Activated CD8-positive, alpha-beta T cell treated with anti-CD3 and anti-CD28 coated beads for 36 hours (primary cell): ENCODE results near the gene SETD3. TPM values are rescaled to one million over a fixed set of nuclear protein-coding genes. Genes with fewer than 3 reads are reported as not detected.
A peak's percentile ranks its signal among the peaks of the same experiment; 100 is the strongest.

Experiments
- ATAC-seq: fragments of 200-7000 bp; cut with Tn5 transposase; one replicate; pipeline ENCODE4 v1.10.0; 2021; ENCODE audit warnings: mild to moderate bottlenecking, moderate library complexity
- CTCF ChIA-PET: fragments of 350-600 bp; sonication (Branson Sonifier 250); formaldehyde crosslinking; loops from one replicate; lab custom pipeline; 2021; ENCODE audit warnings: antibody characterized with exemption; lab: Charles Lee
- POLR2A ChIA-PET: fragments of 350-600 bp; sonication (Branson Sonifier 250); formaldehyde crosslinking; loops from one replicate; lab custom pipeline; 2021; ENCODE audit warnings: antibody characterized with exemption; lab: Charles Lee
- DNase-seq: peaks from one replicate; pipeline ENCODE4 v3.0.0-alpha.2; 2020
- H3K27ac Mint-ChIP-seq: one replicate; pipeline ENCODE4 v1.8.0; 2021; ENCODE audit warnings: mild to moderate bottlenecking, mixed read lengths
- H3K27me3 Mint-ChIP-seq: one replicate; pipeline ENCODE4 v1.8.0; 2021; ENCODE audit warnings: mixed read lengths
- H3K36me3 Mint-ChIP-seq: one replicate; pipeline ENCODE4 v1.8.0; 2021; ENCODE audit warnings: low read depth, mixed read lengths
- H3K4me1 Mint-ChIP-seq: one replicate; pipeline ENCODE4 v1.8.0; 2021; ENCODE audit warnings: low read depth, mixed read lengths
- H3K4me3 Mint-ChIP-seq: one replicate; pipeline ENCODE4 v1.8.0; 2021; ENCODE audit warnings: mild to moderate bottlenecking, moderate library complexity, mixed read lengths
- H3K9me3 Mint-ChIP-seq: one replicate; pipeline ENCODE4 v1.8.0; 2021; ENCODE audit warnings: mixed read lengths
- intact Hi-C: fragments of 100-400 bp; cut with micrococcal nuclease; formaldehyde crosslinking; loops from one replicate; pipeline ENCODE4 v1.10.0; 2022
- total RNA-seq, 2 experiments: library from RNA; stranded (reverse); gene quantifications; one replicate each; pipeline ENCODE4 v1.2.3, GENCODE V29; 2021
- TF ChIP-seq, protein P1 (sequence below): fragments of 200-600 bp; IDR thresholded peaks from one replicate; pipeline ENCODE4 v1.8.0; 2022; ENCODE audit warnings: antibody characterized with exemption, mild to moderate bottlenecking

The SETD3 gene
- total RNA-seq, 2 experiments from 2014 or later, result 49.9 to 50.7 TPM

DNA sequence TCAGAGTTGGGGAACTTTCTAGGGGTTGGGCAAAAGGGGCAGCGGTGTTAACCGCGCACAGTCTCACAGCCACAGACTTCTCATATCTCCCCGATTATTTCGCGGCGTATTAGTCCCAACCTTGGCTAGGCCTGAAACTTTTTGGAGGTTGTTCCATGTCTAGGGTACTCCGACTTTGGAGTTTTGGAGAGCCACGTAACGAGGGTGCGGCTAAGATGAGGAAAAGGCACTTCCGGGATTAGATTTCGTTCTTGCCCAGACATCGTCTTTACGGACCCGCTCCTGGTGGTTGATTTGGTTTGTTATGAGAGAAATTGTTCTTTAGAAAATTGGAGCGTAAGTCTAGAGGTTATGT is 1.1 kb upstream of the SETD3 start:
- TF ChIP-seq, protein P1, sequence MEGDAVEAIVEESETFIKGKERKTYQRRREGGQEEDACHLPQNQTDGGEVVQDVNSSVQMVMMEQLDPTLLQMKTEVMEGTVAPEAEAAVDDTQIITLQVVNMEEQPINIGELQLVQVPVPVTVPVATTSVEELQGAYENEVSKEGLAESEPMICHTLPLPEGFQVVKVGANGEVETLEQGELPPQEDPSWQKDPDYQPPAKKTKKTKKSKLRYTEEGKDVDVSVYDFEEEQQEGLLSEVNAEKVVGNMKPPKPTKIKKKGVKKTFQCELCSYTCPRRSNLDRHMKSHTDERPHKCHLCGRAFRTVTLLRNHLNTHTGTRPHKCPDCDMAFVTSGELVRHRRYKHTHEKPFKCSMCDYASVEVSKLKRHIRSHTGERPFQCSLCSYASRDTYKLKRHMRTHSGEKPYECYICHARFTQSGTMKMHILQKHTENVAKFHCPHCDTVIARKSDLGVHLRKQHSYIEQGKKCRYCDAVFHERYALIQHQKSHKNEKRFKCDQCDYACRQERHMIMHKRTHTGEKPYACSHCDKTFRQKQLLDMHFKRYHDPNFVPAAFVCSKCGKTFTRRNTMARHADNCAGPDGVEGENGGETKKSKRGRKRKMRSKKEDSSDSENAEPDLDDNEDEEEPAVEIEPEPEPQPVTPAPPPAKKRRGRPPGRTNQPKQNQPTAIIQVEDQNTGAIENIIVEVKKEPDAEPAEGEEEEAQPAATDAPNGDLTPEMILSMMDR, result no peak
- intact Hi-C loops, result no loop called here
- Mint-ChIP-seq H3K27me3 (no peaks in the 10 kb centered on the region), H3K4me3 (peak overlapping the region; percentile 96), H3K27ac (peak overlapping the region; percentile 96), H3K9me3 (no peaks in the 10 kb centered on the region), H3K4me1 (peaks cover 61% of the 10 kb centered on the region), H3K36me3 (no peaks in the 10 kb centered on the region)
- ATAC-seq (no peak), DNase-seq (peak; percentile 23)
- POLR2A ChIA-PET, result interaction anchor here (1.6 to 3.4 kb wide), 2 partner anchors 13 to 123 kb away, joined by 3 to 14 read pairs; partner anchors contain the start of gene CCDC85C
- CTCF ChIA-PET, result interaction anchor here (1.0 to 1.3 kb wide), 2 partner anchors 8 to 202 kb away, joined by 3 read pairs; partner anchors contain the start of gene CYP46A1

- no peaks in the 10 kb centered on the region for H3K36me3 Mint-ChIP-seq
- H3K4me1 Mint-ChIP-seq, result peaks cover 56% of the 10 kb centered on the region
- H3K27ac Mint-ChIP-seq, result peak within 1 kb of the TSS; percentile 96
- TF ChIP-seq, protein P1, result no peak
- DNase-seq (peak; percentile 100), ATAC-seq (peak; percentile 93)
- CTCF ChIA-PET, result interaction anchor here (1.0 to 1.6 kb wide), 3 partner anchors 9 to 203 kb away, joined by 3 to 5 read pairs (median 3); partner anchors contain the start of gene CYP46A1
- no peaks in the 10 kb centered on the region for H3K27me3 Mint-ChIP-seq
- intact Hi-C loops, result no loop called here
- H3K4me3 Mint-ChIP-seq, result peak within 1 kb of the TSS; percentile 96
- no peaks in the 10 kb centered on the region for H3K9me3 Mint-ChIP-seq
- POLR2A ChIA-PET, result interaction anchor here (1.0 to 3.4 kb wide), 6 partner anchors 9 to 124 kb away, joined by 3 to 14 read pairs (median 4); partner anchors contain the start of gene CCDC85C
Measured at GRCh38 chr14:99480917-99481744, 472 bp upstream of the SETD3 start, which contains the start of gene CCNK. Gene CCNK, plus strand, starts transcription at chr14:99481409. Its CDS starts 11,269 bp downstream, at chr14:99492678.

DNA sequence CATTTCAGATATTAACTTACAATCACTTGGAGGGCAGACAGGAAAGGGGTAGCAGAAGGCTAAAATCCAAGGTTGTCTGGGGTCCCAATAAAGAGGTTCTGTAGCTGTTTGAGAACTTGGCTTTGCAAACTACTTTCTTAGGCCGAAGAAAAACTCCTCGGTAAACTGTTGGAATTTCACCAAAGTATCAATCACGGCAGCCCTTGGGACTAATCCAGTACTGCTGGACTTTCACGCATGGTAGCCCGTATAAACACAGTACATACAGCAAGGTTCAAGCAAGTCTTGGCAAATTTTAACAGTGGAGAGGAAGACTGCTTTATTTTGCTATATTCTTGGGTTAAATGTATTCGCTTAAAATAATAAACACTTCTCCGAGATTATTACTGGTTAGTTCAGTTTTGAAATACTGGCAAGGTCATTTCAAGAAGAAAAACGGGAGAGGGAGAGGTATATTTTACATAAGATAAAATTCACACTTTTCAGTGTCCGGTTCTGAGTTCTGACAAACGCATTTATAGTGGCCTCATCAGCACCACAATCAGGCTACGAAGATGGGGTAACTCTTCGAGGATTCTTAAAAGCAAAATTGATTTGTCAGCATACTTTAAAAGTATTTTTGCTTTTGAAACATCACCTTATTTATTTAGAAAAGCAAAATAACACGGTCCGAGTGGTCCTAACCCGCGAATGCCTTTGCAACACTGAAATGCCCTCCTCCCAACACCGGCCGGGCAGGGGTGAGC is 1.3 kb downstream of the SETD3 start:
- ATAC-seq (no peak), DNase-seq (no peak)
- TF ChIP-seq, protein P1, result no peak
- no peaks in the 10 kb centered on the region for H3K27me3 Mint-ChIP-seq
- ChIA-PET CTCF (interaction anchor here (0.9 kb wide), 1 partner anchor 87 kb away, joined by 3 read pairs; no protein-coding TSS in a partner anchor), POLR2A (no interaction called here)
- H3K36me3 Mint-ChIP-seq, result no peaks in the 10 kb centered on the region
- H3K9me3 Mint-ChIP-seq, result no peaks in the 10 kb centered on the region
- H3K4me1 Mint-ChIP-seq, result peaks cover 49% of the 10 kb centered on the region
- peak overlapping the region; percentile 88 for H3K4me3 Mint-ChIP-seq
- intact Hi-C loops, result no loop called here
- H3K27ac Mint-ChIP-seq, result peak overlapping the region; percentile 89

DNA sequence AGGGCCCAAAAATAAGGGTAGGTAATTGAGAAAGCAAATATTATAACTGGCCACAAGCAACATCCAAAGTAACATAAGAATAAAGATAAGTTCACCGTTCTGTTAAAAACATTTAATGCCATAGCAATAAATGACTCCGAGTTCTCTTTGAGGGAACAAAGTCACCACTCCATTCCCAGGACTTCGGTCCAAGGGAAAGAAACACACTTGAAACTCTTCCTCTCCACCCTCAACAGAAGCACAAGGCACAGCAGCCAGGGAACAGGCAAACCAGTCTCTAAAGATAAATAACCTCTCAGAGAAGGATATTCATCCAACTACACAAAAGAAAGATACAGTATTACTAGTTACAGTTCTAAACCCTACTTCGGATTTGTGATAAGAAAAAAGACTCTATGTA is 2.5 kb downstream of the SETD3 start:
- POLR2A ChIA-PET, result interaction anchor here (0.7 kb wide), 1 partner anchor 103 kb away, joined by 3 read pairs; no protein-coding TSS in a partner anchor
- Mint-ChIP-seq H3K4me3 (peak overlapping the region; percentile 16), H3K9me3 (no peaks in the 10 kb centered on the region), H3K27ac (no peak overlapping the region), H3K4me1 (peaks cover 39% of the 10 kb centered on the region), H3K36me3 (no peaks in the 10 kb centered on the region), H3K27me3 (no peaks in the 10 kb centered on the region)
- no peak for ATAC-seq
- CTCF ChIA-PET, result interaction anchor here (0.9 kb wide), 1 partner anchor 85 kb away, joined by 3 read pairs; no protein-coding TSS in a partner anchor
- intact Hi-C loops, result no loop called here
- no peak for DNase-seq
- TF ChIP-seq, protein P1, result no peak
